ENCODE results near the gene TBX2.

The TBX2 gene

DNA sequence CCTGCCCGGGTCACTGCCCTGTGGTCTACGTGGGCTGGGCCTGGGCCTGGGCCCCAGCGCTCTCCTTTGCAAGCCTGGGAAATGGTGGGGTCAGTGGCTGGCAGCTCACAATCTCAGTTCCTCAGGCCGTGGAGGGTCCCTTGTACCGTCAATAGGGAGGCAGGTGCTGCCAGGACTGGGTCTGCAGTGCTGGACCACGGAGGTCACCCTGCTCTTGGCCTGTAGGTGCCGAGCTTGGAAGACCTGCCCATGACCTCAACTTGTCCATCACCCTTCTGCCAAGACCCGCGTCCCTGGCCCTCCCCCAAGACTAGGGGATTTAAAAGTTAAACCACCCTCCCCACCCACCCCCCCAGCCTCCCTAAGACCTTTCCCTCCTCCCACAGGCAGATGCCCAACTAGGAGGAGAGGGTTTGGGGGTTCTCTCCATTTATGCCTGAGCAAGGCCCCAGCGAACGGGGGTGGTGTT lies 2.5 kb downstream of the TBX2 start:
- DNase-seq (ENCODE audit: low read depth in 2 of 2), result no peak

DNA sequence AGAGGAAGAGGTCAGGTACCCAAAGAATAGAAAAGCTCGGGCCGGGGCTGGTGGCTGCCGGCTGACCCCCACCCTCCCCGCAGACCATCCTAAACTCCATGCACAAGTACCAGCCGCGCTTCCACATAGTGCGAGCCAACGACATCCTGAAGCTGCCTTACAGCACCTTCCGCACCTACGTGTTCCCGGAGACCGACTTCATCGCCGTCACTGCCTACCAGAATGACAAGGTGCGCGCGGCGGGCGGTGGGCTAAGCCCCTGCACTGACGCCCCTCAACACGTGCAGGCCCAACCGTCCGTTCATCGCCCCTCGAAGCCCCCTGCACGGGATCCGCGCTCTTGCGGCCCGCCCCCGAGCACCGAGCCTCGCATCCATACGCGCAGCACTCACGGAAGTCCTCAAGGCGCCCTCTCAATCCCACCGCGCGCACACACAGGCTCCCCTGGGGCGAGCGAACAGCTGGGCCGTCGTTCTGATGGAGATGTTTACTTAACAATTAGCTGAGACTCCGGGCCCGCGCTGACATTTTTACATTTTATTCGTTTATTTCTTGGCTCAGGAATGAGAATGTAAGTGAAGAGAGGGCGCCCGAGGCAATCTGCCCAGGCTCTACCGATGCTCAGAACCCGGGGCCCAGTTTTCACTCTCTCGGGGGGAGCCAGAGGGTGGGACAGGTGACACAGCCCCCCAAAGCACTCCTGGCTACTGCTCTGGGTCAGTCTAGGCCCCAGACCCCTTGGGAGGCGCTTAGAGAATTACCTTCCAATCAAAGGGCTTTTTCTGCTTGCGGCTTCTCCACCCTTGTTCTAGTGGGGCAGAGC lies 3.5 kb downstream of the TBX2 start:
- no peak for DNase-seq (ENCODE audit: low read depth in 2 of 2)

GRCh38 chr17:61403801-61404662 lies 4.4 kb downstream of the TBX2 start:
- DNase-seq (ENCODE audit: low read depth in 2 of 2), result no peak

GRCh38 chr17:61404663-61404912 lies 4.9 kb downstream of the TBX2 start:
- DNase-seq (ENCODE audit: low read depth in 2 of 2), result no peak

- no peak for DNase-seq (ENCODE audit: low read depth in 2 of 2)
These were observed 5.5 kb downstream of the TBX2 start for GRCh38 chr17:61404913-61405685.

DNA sequence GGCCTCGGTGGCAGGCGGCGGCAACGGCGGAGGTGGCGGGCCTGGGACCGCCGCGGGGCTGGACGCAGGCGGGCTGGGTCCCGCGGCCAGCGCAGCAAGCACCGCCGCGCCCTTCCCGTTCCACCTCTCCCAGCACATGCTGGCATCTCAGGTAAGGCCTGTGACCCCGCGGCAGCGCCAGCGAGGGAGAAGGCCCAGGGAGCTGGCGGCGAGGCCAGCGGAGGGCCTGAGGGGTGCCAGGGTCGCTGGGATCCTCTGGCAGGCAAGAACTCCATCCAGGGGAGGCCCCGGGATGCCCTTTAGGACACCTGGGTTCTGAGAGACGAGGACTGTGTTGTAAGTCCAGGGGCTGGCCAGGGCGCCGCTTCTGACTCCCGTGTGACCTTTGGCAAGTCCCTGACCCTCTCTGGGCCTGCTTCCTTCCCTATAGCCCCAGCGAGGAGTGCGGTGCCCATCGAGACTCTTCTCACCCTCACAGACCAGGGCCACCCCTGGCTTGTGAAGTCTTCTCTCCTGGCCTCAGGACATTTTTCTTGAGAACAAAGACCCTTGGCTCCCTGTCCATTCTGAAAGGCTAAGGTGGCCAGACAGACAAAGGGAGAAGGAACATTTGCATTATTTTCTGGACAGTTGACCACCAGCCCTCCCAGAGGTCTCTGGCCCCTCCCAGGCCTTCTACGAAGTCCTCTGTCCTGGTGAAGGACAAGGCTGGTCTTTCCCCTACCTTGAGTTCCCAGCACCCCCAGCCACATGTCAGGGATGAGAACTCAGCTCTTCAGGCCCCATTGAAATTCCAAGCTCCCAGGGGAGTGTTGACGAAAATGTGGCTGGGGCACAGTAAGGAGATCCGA lies 6.3 kb downstream of the TBX2 start:
- DNase-seq (ENCODE audit: low read depth in 2 of 2), result no peak

GRCh38 chr17:61406537-61406845 lies 6.8 kb downstream of the TBX2 start:
- DNase-seq (ENCODE audit: low read depth in 2 of 2), result no peak

DNA sequence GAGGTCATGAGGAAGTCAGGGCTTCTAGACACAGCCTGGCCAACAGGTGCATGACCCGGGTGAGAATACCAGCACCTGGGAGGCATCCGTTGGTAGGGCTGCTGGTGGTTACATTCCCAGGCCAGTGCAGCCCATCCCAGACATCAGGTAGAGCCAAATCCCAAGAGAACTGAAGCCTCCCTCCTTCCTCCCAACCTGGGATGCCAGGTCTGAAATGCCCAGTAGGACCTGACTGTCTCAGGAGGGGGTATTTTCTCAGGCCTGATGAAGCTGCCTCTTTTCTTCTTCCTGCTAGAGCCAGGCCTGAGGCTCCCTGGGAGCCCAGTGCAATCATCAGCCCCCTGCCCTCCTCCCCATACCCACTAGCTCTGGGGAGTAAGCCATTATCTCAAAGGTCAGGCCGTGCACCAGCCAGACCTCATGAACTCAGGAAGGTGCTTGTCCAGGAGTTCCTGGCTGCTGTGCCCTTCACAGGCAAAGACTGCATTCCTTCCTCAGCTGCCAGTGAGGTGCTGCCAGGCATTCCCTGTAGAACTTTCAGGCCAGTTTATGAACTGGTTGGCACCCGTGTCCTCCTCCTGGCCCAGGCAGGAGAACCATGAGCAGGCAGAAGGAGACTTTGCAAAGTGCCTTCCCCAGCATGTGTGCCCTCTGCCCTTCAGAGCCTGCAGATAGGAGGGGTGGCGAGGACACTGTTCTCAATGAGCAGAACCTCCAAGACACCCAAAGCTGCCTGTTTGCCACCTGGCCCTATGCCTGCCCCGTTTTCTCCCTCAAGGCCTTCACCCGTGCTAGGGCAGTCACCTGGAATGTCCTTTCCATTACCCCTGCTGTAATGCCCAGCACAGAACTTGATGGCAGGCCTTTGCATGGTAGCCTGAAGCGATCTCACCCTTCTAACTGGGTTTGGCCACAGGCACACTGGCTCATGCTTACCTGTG lies 7.6 kb downstream of the TBX2 start:
- no peak for DNase-seq (ENCODE audit: low read depth in 2 of 2)

GRCh38 chr17:61408151-61409041 lies 8.8 kb downstream of the TBX2 start:
- no peak for DNase-seq (ENCODE audit: low read depth in 2 of 2)

- DNase-seq (ENCODE audit: low read depth in 2 of 2), result no peak
These were observed 9.9 kb downstream of the TBX2 start for GRCh38 chr17:61409301-61410112.

DNA sequence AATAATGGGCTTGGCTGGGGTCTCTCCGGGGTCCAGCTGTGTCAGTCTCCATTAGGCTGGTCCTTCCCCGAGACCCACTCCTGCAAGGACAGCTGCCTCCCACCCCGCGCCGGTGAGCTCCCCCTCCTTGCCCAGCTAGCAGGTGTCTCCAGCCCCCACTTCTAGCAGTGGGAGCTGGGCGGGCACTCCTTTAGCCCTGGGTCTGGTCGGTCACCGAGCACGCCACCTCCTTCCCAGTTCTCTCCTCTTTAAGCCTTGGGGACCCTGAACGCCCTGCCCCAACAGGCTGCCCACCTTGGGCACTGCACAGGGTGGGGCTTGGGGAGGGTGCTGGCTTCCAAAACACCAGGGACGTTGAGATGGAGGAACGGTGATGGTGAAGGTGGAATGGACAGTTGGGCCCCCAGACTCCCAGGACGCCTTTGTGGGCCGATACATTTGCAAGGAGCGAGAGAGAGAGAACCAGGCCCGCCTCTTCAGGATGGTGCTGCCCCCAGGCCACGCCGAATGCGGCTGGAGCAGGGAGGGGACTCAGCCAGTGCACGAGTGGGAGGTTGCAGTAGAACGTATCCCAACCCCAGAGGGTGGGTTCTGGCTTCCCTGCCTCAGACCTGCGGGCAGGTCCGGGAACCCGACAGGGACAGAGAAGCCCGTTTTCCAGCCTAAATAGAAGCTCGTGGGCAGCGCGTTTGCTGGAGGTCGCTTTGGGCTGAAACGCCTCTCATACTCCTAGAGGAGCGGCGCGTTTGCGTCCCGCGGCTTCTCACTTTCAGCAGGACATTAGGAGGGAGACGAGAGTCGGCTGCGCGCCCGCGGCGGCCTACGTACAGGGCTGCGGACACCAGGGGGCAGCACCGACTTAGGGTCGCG lies 10.7 kb downstream of the TBX2 start:
- peak; percentile 41 to 56 for DNase-seq (ENCODE audit: low read depth in 2 of 2)

GRCh38 chr17:61411011-61411260 lies 11.3 kb downstream of the TBX2 start:
- DNase-seq (ENCODE audit: low read depth in 2 of 2), result no peak

DNA sequence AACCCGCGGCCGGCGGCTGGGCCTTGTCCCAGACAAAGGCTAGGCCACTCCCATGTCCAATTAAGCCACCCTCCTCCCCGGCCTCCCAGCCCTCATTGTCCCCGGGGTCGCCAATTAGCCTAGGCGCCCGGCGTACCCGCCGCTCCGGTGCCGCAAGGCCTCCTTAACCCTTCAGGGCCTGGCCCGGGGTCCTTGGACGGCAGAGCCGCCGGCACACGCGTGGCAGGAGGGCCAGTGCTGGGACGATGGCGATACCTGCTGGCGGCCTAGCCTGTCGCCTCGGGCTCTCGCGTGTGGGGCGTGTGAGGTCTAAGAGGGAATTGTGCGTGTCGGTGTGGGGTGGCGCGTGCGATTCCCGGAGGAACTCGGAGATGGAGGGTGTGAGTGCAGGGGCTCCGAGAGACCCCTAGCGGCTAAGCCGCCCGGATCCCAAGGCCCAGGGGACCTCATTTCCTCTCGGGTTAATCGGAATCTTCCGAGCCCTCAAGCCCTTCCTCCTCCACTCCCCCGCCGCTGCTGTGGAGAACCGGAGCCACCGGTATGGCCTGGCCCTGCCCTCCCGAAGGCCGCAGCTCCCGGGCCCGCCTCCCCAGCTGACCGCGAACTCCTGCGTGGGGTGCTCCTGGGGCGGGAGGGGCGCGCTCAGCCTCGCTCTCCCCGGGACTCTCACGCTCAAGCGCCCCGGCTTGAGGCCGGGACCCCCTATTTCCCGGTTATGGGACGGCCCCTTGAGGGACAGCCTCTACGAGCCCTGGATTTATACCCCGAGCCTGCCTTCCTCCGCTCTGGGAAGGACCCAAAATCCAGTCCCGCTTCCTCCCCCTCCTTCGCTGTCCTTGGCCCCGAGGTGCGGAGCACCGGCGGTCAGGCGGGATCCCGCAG lies 11.9 kb downstream of the TBX2 start:
- DNase-seq (ENCODE audit: low read depth in 2 of 2), result no peak

DNA sequence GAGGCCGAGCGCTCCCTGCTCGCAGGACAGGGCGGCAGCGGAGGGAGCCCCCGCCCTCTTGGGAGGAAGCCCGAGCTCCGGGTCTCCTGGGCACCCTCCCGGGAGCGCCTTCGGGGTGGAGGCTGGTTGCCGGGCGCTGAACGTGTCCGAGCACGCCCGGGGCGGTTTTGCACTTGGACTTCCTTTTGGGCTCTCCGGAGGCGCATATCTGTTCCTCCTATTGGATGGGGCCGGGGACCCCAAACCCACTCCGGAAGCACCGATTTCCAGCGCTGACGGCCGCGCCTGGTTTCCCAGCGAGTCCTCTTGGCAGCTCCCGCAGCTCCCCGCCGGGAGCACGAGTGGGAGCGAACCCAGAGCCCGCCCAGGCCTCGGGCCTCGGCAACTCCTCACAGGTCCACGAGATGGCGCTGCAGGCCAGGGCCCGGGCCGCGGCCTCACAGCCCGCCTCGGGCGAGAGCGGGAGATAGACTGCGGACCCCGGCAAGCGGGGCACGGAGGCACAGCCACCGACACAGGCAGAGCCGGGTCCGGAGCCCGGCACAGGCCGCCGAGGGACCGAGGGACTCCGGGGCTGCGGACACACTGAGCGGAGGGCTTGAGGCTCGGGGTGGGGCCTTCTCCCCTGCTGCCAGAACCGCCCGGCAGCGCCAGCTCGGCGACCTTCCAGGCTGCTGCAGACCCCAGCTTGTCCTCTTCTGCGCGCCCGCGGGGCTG lies 12.7 kb downstream of the TBX2 start:
- peak; percentile 61 to 67 for DNase-seq (ENCODE audit: low read depth in 2 of 2)

GRCh38 chr17:61412860-61413660 lies 13.4 kb downstream of the TBX2 start:
- no peak for DNase-seq (ENCODE audit: low read depth in 2 of 2)
